K562 (cell line): ENCODE results near the gene MALAT1. TPM values are rescaled to one million over a fixed set of nuclear protein-coding genes. Genes with fewer than 3 reads are reported as not detected.

Source experiments
- AFF1 ChIP-seq, 2 experiments: fragments of 450-650 bp; IDR thresholded peaks; 2 replicates each; pipeline ENCODE4 v1.6.1; 2018; ENCODE audit warnings: mild to moderate bottlenecking in 2 of 2, low read depth in 1 of 2; ENCODE audit not compliant: partially characterized antibody in 2 of 2
- ARHGAP35 ChIP-seq: fragments of 450-650 bp; IDR thresholded peaks from 2 replicates; pipeline ENCODE4 v1.6.1; 2018; ENCODE audit not compliant: partially characterized antibody
- FOXK1 ChIP-seq: sonication (generic); formaldehyde crosslinking; IDR thresholded peaks from 2 replicates; pipeline ENCODE4 v1.8.0; 2022; ENCODE audit warnings: missing genetic modification reagents, mild to moderate bottlenecking, borderline replicate concordance
- ID3 ChIP-seq, 2 experiments: fragments of 250-450 bp in 1 of 2; fragments of 450-650 bp in 1 of 2; sonication (Bioruptor Pico) in 1 of 2; IDR thresholded peaks; 2 replicates each; pipeline versions ENCODE4 v1.6.1 to v1.8.0; 2016 to 2021; ENCODE audit warnings: mild to moderate bottlenecking in 2 of 2, moderate library complexity in 2 of 2, missing compliant biosample characterization in 1 of 2, missing genetic modification characterization in 1 of 2
- MYC ChIP-seq, 2 experiments: fragments of 250-450 bp in 1 of 2; sonication (Bioruptor Pico) in 1 of 2; IDR thresholded peaks; 2 replicates each; pipeline versions ENCODE4 v1.5.1 to v1.6.1; 2012 to 2021; ENCODE audit warnings: low read depth in 2 of 2, borderline replicate concordance in 1 of 2, improper control_type of control experiment in 1 of 2, low read length in 1 of 2, mild to moderate bottlenecking in 1 of 2, moderate library complexity in 1 of 2
- NCOA1 ChIP-seq: fragments of 450-650 bp; IDR thresholded peaks from 2 replicates; pipeline ENCODE4 v1.6.1; 2016; ENCODE audit warnings: low read depth
- POLR2AphosphoS5 ChIP-seq: IDR thresholded peaks from 2 replicates; pipeline ENCODE4 v1.6.1; 2011; ENCODE audit warnings: mild to moderate bottlenecking, low read depth, low read length, moderate library complexity; ENCODE audit not compliant: control insufficient read depth, insufficient read depth
- RBM15 ChIP-seq: fragments of 200-400 bp; formaldehyde crosslinking; IDR thresholded peaks from 2 replicates; pipeline ENCODE4 v1.6.1; 2018; ENCODE audit warnings: mild to moderate bottlenecking, low read length, moderate library complexity; ENCODE audit not compliant: insufficient read depth
- RBM34 ChIP-seq: fragments of 200-400 bp; formaldehyde crosslinking; IDR thresholded peaks from 2 replicates; pipeline ENCODE4 v1.6.1; 2018; ENCODE audit warnings: low read length, borderline replicate concordance; ENCODE audit not compliant: insufficient read depth
- SP2 ChIP-seq: IDR thresholded peaks from 2 replicates; pipeline ENCODE4 v1.6.1; 2011; ENCODE audit warnings: mild to moderate bottlenecking, low read depth, low read length, moderate library complexity; ENCODE audit not compliant: poor library complexity, severe bottlenecking; ENCODE audit errors: extremely low read depth
- SREBF2 ChIP-seq: sonication (generic); formaldehyde crosslinking; IDR thresholded peaks from 2 replicates; pipeline ENCODE4 v1.4.0; 2020; ENCODE audit warnings: mild to moderate bottlenecking, missing genetic modification reagents
- SRF ChIP-seq, 2 experiments: fragments of 250-450, 450-650 bp in 1 of 2; sonication (Bioruptor Pico) in 1 of 2; sonication (generic) in 1 of 2; formaldehyde crosslinking; IDR thresholded peaks; 2 replicates each; pipeline versions ENCODE4 v1.5.0 to v1.5.1; 2020 to 2022; ENCODE audit warnings: mild to moderate bottlenecking in 1 of 2, missing genetic modification reagents in 1 of 2
- TOE1 ChIP-seq, 2 experiments: fragments of 450-650 bp in 1 of 2; sonication (generic) in 1 of 2; formaldehyde crosslinking in 1 of 2; IDR thresholded peaks; 2 replicates each; pipeline versions ENCODE4 v1.7.1 to v1.8.0; 2016 to 2022; ENCODE audit warnings: borderline replicate concordance in 2 of 2, mild to moderate bottlenecking in 2 of 2, antibody characterized with exemption in 1 of 2, inconsistent platforms in 1 of 2, low read depth in 1 of 2, missing genetic modification reagents in 1 of 2, moderate library complexity in 1 of 2
- ZBTB5 ChIP-seq: fragments of 450-650 bp; IDR thresholded peaks from 2 replicates; pipeline ENCODE4 v1.6.1; 2017; ENCODE audit warnings: antibody characterized with exemption
- ZNF232 ChIP-seq: sonication (generic); formaldehyde crosslinking; IDR thresholded peaks from 2 replicates; pipeline ENCODE4 v1.8.0; 2022; ENCODE audit warnings: mild to moderate bottlenecking, missing genetic modification reagents
- ZNF511 ChIP-seq: sonication (generic); formaldehyde crosslinking; IDR thresholded peaks from 2 replicates; pipeline ENCODE4 v1.8.0; 2022; ENCODE audit warnings: mild to moderate bottlenecking, missing genetic modification reagents
- polyA plus RNA-seq, 8 experiments: library from polyadenylated mRNA; depleted of rRNA in 4 of 8; stranded (reverse) in 5 of 8; unstranded in 3 of 8; fragments of >200 nt; fragmentation: Nextera tagmentation in 2 of 8; fragmentation: Illumina TruSeq in 1 of 8; extraction: Ambion mirVana in 2 of 8; extraction: Trizol in 1 of 8; gene quantifications; 2 replicates each; pipeline versions ENCODE4 v1.2.1 to v1.2.3, GENCODE V29; 2011 to 2014; ENCODE audit warnings: inconsistent platforms in 1 of 8, missing spikeins in 1 of 8
- total RNA-seq, 7 experiments: library from RNA; depleted of rRNA in 6 of 7; stranded (reverse); fragments of >200 nt in 6 of 7; fragmentation: Illumina TruSeq in 2 of 7; extraction: Trizol in 2 of 7; gene quantifications; 2 replicates each; pipeline versions ENCODE4 v1.2.1 to v1.2.3, GENCODE V29; 2011 to 2021; ENCODE audit warnings: low replicate concordance in 1 of 7

Gene MALAT1
- total and polyA plus RNA-seq, 9 of the 15 experiments (the other 6 are each of a cell fraction or from before 2014, with no cell fraction given), result 363 to 8,715 (median 2,351) TPM

- TF ChIP-seq MYC (IDR thresholded peaks at IDR 0.05; ENCODE audit: low read depth, low read length), result no peak
- TF ChIP-seq MYC (CRISPR knock-in tag; IDR thresholded peaks at IDR 0.05; ENCODE audit: borderline replicate concordance, low read depth), result 0 out of 2 replicates have a peak, but pooled peaks have one; percentile 21
- no peak; the same call in 1 of the 2 replicates for TF ChIP-seq ZNF232 (CRISPR knock-in tag)
- peak; percentile 40; the same call in 1 of the 2 replicates for TF ChIP-seq ZBTB5
- peak; percentile 87 to 96 for TF ChIP-seq AFF1 (IDR thresholded peaks at IDR 0.05; ENCODE audit: low read depth in 1 of 2, partially characterized antibody in 2 of 2)
- 0 out of 2 replicates have a peak, but pooled peaks have one; percentile 33 for TF ChIP-seq TOE1 (IDR thresholded peaks at IDR 0.05; ENCODE audit: borderline replicate concordance)
- peak; percentile 47; the same call in 1 of the 2 replicates for TF ChIP-seq TOE1 (CRISPR knock-in tag; IDR thresholded peaks at IDR 0.05; ENCODE audit: borderline replicate concordance, low read depth)
- TF ChIP-seq SP2, result peak; percentile 2
- no peak for TF ChIP-seq RBM15
- peak; percentile 59; the same call in 1 of the 2 replicates for TF ChIP-seq NCOA1
- no peak for TF ChIP-seq ID3 (CRISPR knock-in tag; IDR thresholded peaks at IDR 0.05)
- TF ChIP-seq ID3 (tag; IDR thresholded peaks at IDR 0.05), result peak; percentile 86; the same call in 1 of the 2 replicates
- peak; percentile 80 for TF ChIP-seq ARHGAP35
- peak; percentile 85 for TF ChIP-seq ZNF511 (CRISPR knock-in tag)
- no peak for TF ChIP-seq SREBF2 (CRISPR knock-in tag)
- TF ChIP-seq FOXK1 (CRISPR knock-in tag), result peak; percentile 80; the same call in 1 of the 2 replicates
- TF ChIP-seq RBM34, result no peak
- TF ChIP-seq POLR2AphosphoS5, result peak; percentile 98
- peak in 1 of 2 experiments; percentile 69; a peak in 1 of 4 replicates for TF ChIP-seq SRF (CRISPR knock-in tag; IDR thresholded peaks at IDR 0.05)
These were observed 1.7 kb downstream of the MALAT1 start (continued) for GRCh38 chr11:65500387-65501185.
